Endometrial microvascular endothelial cells (primary cell): Measurements from ENCODE around the gene CCNI2. TPM values are rescaled to one million over a fixed set of nuclear protein-coding genes. Genes with fewer than 3 reads are reported as not detected.

Experiments used
- in situ Hi-C: cut with HindIII; loops from 2 replicates; pipeline ENCODE4 v1.10.0; 2017; ENCODE audit warnings: low sequenced_read_pairs, low pct_unique_long_range_greater_than_20kb; ENCODE audit errors: inconsistent ontology term
- total RNA-seq: library from RNA; depleted of rRNA; stranded (reverse); fragments of >200 nt; gene quantifications from one replicate; pipeline ENCODE4 v1.2.3, GENCODE V29; 2015; ENCODE audit errors: inconsistent ontology term

Gene CCNI2
- total RNA-seq, 1 donor from 2014 or later, result not detected

DNA sequence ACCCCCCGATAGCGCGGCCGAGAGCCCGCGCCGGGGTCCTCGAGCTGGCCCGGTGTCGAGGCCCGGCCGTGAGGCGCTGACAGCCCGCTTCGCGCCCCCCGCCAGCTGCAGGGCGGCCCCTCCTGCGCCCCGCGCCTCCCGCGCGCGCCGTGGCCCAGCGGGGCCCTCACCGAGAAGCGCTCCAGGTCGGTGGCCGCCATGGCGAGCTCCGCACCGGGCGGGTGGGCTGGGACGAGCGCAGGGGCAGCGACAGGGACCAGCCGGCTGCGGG, 29.6 kb downstream of the CCNI2 start:
- in situ Hi-C loops, result no loop called here

DNA sequence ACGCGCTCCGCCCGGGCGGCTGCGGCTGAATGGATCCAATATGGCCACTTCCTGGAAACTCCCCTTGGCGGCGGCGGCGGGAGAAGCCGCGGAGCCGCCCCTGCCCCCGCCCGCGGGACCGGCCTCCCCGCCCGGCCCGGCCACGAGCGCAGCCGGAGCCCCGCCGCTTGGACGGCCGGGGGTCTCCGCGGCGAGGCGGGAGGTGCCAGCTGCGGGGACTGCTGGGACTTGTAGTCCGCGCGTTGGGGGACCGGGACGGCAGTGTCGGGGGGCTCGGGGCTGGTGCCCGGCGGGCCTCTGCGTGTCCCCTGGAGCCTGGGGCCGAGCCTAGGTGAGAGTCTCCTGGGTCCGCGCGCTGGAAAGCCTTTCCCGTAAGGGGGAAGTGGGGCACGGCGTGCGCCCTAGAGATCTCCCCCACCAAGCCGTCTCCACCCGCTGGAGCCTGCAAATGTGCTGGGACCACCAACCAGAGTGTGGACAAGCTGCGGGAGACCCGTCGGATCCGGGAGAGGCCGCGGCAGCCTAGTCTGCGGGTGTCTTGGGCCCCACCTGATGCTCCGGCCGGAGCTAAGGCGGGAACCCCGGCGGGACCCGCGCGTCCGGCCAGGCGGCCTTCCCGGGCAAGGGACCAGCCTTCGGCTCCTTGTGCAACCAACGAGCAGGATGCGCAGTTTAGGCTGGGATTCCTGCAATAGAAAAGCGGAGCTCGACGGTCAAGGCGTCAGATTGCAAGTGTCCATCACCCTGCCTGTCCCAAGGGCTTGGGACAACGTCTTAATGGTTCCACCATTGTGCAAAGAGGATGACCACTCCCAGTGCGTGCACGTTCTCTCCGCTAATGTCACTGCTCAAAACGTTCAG, 30.2 kb downstream of the CCNI2 start, which contains the start of gene SEPTIN8:
SEPTIN8 (minus strand) TSS at position 31 of the 861 bp plus-strand sequence. CDS start 102 bp downstream, outside the sequence.
- in situ Hi-C loops, result no loop called here

DNA sequence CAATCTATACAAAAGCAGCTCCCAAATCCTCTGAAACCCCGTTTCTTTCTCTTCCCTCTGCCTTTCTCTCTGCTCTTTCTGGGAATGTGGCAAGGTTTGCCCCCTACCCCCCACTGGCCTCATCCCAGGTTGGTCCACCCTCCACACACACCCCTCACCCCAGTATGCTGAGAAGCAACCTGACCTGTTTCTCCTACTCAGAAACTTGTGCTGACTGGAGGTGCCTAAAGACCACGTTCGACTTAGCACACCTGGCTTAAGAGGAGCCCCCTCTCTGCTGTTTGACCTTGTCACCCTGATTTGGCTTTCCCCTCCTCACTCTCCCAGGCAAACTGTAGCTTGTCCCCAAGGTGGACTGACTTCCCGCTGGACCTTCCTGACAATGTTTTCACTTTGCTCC, 30.9 kb downstream of the CCNI2 start:
- in situ Hi-C loops, result no loop called here

DNA sequence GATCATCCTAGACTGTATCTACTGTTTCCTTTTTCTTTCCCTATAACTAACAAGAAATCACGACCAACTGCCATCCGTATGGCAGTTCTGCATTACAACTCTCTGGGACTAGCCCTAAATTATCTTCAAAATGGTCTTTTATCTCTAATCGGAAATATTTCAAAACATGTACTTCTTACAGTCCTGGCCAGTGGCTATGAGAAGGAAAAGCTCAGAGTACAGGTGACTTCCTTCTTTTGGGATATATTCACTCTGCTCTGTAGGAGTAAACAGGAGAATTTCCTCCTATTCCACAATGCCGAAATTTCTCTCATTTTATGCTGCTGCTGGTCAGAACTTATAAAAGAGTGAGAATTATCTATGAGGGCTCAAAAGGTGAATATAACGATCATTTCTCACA, 31.6 kb downstream of the CCNI2 start:
- in situ Hi-C loops, result no loop called here

- in situ Hi-C loops, result no loop called here
These were observed 32.7 kb downstream of the CCNI2 start for GRCh38 chr5:132779961-132780360.

DNA sequence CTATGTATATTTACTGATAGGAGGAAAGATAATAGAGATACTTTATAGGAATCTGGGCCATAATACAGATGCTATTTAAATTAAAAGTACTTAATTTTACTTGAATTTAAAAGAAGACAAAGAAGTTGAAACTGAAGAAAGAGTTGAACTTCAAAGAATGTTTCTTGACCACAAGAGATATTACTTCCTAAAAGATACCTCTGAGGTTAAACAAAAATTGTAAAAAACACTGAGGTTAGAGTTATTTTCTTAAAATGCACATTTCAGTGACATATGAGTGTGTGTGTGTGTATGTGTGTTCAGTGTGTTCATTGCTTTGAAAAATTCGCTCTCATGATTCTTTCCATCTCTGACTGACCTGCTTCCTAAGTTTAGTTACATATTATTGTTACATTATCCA, 33.4 kb downstream of the CCNI2 start:
- in situ Hi-C loops, result no loop called here

DNA sequence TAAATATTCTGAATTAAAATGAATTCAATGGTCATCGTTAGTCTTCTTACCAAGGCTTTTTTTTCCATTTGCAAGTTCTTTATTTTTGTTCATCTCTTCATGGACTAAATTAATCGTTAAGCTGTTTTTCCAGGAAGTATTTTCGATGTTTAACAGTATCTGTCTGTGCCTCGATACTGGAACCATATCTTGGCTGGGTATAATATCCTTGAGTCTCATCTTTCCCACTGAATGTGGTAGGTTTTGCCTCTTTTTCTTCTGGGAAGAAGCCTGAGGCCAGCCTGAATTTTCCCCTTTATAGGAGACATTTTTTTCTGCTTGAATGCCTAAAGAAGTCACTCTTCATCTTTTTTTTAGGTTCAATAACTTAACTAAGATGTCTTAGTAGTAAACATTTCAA, 33.8 kb downstream of the CCNI2 start:
- in situ Hi-C loops, result no loop called here

DNA sequence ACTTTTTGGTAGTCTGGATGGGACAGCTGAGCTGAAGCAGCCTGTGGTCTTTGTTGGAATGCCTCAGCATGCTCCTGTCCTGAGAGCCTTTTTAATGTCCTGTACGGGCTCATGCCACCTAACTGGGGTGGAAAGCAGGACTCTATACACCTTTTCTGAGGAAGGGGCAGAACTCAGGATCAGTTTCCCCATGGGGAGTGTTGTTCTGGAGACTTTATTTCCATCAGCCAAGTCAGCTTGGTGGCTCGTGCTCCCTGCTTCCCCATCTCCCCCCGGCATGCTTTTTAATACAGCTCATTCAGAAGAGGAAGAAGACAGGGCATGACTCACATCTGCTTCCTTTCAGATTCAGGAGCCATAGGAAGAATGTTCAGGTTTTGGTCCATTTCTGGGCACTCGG, 34.9 kb downstream of the CCNI2 start:
- in situ Hi-C loops, result no loop called here

GRCh38 chr5:132785365-132785764, 38.1 kb downstream of the CCNI2 start:
- in situ Hi-C loops, result no loop called here

- in situ Hi-C loops, result no loop called here
These were observed 38.6 kb downstream of the CCNI2 start for GRCh38 chr5:132785864-132786263.

DNA sequence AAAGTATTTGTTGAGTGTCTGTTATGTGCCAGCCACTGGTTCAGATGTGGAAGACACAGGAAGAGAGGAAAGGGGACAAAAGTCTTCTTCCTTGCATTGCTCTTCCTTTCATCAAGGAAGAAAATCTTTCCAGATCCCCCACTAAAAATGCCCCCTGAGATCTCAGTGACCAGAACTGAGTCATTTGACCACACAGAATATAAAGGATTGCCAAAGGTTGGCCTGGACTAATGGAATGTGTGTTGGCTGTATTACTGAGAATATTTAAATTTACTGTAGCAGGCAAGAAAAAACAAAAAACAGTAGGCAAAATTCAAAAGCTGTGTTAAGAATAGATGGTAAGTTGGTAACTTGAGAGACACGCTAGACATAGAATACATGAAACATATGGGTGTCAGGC, 39.9 kb downstream of the CCNI2 start:
- in situ Hi-C loops, result no loop called here

- in situ Hi-C loops, result no loop called here
These were observed 41.3 kb downstream of the CCNI2 start for GRCh38 chr5:132788508-132788907.

GRCh38 chr5:132788990-132789886, 42.0 kb downstream of the CCNI2 start:
- in situ Hi-C loops, result no loop called here

DNA sequence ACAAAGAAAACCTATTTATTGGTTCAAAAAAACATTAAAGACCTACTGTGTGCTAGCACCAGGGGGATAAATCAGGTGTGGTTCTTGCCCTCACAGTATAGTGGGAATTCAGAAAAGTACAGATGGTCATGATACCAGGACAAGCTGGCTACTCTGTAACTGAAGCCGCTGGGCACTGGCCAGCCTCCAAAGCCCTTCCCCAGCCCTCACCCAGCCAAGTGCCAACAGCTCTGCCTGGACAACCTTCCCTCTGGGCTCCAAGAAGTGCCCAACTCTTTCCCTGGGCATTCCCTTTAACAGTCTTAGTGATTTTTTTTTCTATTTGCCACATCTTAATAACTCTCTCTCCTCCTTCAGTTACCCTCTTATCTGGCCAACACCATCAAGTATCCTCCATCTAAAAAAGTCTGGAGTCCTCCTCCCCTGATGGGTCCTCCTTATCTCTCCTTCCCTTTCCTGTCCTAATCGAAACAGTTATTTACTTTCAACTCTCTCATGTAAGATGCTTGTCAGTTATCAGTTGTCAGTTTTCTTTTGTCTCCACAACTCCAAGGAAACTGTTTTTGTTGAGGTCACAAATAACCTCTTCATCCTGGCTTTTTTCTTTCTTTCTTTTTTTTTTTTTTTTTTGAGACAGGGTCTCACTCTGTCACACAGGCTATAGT, 43.1 kb downstream of the CCNI2 start:
- in situ Hi-C loops, result no loop called here

DNA sequence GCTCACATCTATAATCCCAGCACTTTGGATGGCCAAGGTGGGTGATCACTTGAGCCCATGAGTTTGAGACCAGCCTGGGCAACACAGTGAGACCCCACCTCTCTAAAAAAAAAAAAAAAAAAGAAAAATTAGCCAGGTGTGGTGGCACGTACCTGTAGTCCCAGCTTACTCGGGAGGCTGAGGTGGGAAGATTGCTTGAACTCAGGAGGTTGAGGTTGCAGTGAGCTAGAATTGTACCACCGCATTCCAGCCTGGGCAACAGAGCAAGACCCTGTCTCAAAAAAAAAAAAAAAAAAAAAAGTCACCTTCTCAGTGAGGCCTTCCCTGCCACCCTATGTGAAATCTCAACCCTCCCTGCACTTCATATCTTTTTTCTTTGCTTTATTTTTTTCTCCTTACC, 43.8 kb downstream of the CCNI2 start:
- in situ Hi-C loops, result no loop called here

DNA sequence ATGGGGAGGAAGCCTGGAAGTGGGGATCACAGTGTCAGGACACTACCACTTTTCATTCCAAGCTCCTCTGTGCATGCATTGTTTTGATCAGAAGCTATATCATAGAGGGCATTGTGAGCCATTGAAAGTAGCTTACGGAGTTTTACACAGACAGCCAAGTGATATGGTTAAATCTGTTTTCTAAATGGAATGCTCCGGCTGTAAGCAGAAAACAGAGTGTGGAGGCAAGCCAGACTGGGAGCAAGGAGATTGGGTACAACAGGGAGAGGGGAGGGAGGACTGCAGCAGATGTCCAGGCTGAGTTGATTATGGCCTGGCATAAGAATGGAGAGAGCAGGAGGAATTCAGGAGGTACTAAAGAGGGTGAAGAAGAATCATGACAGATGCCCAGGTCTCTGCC, 50.4 kb downstream of the CCNI2 start:
- in situ Hi-C loops, result no loop called here

GRCh38 chr5:132799392-132799791, 52.2 kb downstream of the CCNI2 start:
- in situ Hi-C loops, result no loop called here

DNA sequence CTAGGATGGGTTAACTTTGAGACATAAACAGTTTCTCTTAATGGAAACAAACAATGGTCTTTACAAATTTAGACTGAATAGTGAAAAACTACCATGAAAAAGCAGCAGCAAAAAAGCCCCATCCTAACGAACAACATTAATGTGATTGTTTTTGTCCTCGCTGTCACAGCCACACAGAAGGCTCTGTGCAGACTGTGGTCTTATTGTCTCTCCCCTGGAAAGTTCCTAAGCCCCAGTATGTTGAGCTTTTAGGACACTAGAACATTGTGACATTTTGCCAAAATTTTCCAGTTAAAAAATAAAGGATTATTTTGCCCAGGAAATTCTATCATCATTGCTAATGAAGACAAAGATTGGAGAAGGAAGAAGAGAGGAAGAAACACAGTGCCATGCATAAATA, 53.3 kb downstream of the CCNI2 start:
- in situ Hi-C loops, result no loop called here

DNA sequence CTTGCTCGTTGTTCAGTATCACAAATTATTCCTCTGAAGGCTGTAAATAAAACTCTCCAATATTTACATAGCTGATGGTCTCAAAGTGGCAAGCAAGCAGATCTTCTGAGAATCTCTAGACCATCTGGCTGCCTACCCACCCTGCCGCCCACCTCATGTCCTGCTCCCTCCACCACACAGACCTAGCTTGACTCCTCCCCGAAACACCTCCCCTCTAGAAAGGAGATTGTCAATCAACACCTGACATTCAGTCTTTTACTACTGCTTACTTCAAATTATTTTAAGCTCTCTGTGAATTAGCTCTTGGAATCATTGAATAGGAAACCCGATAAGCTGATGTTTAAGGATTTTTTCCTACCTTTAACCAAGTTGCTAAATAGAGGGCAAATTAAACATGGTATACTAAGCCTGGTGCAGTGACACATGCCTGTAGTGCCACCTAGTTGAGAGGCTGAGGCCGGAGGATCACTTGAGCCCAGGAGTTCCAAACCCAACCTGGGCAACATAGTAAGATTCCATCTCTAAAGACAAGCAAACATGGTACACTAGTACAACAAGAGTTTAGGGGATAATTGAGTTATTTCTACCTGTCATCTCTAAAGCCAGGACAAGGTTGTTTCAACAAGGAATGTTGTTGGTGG, 54.9 kb downstream of the CCNI2 start:
- in situ Hi-C loops, result no loop called here
